Effector memory CD4-positive, alpha-beta T cell (primary cell): ENCODE measurements around the gene MOSPD2.

ENCODE experiments used
- DNase-seq, 3 donors: peaks; one replicate each; pipeline ENCODE4 v3.0.0-alpha.2; 2020
- H3K27ac ChIP-seq: 2 replicates; pipeline ENCODE4 v1.7.0; 2013; ENCODE audit warnings: mild to moderate bottlenecking, low read length, moderate library complexity; ENCODE audit not compliant: insufficient read depth, poor library complexity, severe bottlenecking
- H3K27me3 ChIP-seq: replicated peaks from 2 replicates; pipeline ENCODE4 v1.7.0; 2013; ENCODE audit warnings: mild to moderate bottlenecking, low read length; ENCODE audit not compliant: insufficient read depth, control insufficient read depth, poor library complexity, severe bottlenecking
- H3K36me3 ChIP-seq: 2 replicates; pipeline ENCODE4 v1.7.0; 2013; ENCODE audit warnings: mild to moderate bottlenecking, low read length, moderate library complexity; ENCODE audit not compliant: control insufficient read depth, insufficient read depth
- H3K4me1 ChIP-seq: 2 replicates; pipeline ENCODE4 v1.7.0; 2013; ENCODE audit warnings: low read length, mild to moderate bottlenecking; ENCODE audit not compliant: control insufficient read depth, insufficient read depth, poor library complexity, severe bottlenecking
- H3K4me3 ChIP-seq: 2 replicates; pipeline ENCODE4 v1.7.0; 2013; ENCODE audit warnings: low read length, low read depth, mild to moderate bottlenecking; ENCODE audit not compliant: insufficient read depth, poor library complexity, severe bottlenecking
- H3K9me3 ChIP-seq: 2 replicates; pipeline ENCODE4 v1.7.0; 2013; ENCODE audit warnings: mild to moderate bottlenecking, low read length, moderate library complexity; ENCODE audit not compliant: control insufficient read depth

MOSPD2 gene

DNA sequence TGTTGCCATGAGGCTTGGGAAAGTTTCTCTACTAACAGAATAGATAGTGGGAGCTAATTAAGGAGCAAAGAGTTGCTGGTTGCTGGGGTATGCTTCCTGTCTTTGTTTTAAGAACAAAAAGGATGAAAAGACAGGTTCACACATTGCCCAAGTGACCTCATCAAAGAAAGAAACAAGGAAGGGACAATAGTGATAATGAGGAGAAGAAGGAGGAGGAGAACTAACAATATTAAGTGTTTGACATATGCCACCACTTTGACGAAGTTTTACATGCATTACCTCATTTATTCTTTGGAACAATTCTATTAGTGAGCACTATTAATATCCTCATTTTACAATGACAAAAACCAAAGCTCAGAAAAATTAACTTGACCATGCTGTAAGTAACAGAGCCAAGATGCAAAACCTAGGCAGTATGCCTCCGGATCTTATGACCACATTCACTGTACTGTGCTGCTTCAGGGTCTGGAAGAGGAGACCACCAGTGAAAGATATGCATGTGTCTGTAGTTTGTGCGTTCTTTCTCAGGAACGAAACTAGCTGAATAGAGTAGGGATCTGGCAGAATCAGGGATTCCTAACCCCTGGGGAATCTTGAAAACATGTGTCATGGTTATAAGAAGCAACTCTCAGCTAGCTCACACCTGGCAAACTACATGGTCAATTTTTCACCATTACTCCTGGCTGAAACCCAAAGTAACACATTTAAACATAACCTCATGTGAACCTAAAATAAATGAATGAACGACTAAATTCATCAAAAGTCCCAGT is 83.8 kb downstream of the MOSPD2 start:
- no peaks in the 10 kb centered on the region for H3K27me3 ChIP-seq
- H3K4me3 ChIP-seq = no peak overlapping the region
- H3K4me1 ChIP-seq = no peaks in the 10 kb centered on the region
- no peaks in the 10 kb centered on the region for H3K36me3 ChIP-seq
- no peak overlapping the region for H3K27ac ChIP-seq
- no peaks in the 10 kb centered on the region for H3K9me3 ChIP-seq
- no peak for DNase-seq

- no peak overlapping the region for H3K4me3 ChIP-seq
- H3K36me3 ChIP-seq = no peaks in the 10 kb centered on the region
- H3K27me3 ChIP-seq = no peaks in the 10 kb centered on the region
- H3K27ac ChIP-seq = no peak overlapping the region
- DNase-seq = no peak
- no peaks in the 10 kb centered on the region for H3K9me3 ChIP-seq
- H3K4me1 ChIP-seq = no peaks in the 10 kb centered on the region
These were observed 90.4 kb downstream of the MOSPD2 start for GRCh38 chrX:14963447-14964236.

DNA sequence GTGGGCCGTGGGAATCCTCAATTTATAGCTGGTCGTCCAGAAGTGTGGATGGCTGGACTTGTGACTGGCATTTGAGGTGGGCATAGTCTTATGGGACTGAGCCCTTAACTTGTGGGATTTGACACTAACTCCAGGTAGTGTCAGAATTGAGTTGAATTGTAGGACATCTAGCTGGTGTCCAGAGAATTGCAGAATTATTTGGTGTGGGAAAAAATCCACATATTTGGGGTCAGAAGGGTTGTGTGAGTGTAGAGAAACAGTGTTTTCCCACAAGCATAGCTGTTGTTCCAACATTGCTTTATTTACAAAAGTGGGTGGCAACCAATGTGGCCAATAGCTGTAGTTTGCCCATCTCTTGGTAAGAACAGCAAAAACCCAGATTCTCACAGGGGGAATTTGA is 91.3 kb downstream of the MOSPD2 start:
- H3K27ac ChIP-seq = no peak overlapping the region
- no peaks in the 10 kb centered on the region for H3K27me3 ChIP-seq
- no peaks in the 10 kb centered on the region for H3K9me3 ChIP-seq
- H3K4me3 ChIP-seq = no peak overlapping the region
- H3K4me1 ChIP-seq = no peaks in the 10 kb centered on the region
- H3K36me3 ChIP-seq = no peaks in the 10 kb centered on the region
- DNase-seq = no peak
